Ascending aorta (tissue), 2 donors: ENCODE results near the gene TSPAN4. TPM values are rescaled to one million over a fixed set of nuclear protein-coding genes. Genes with fewer than 3 reads are reported as not detected.
A peak's percentile ranks its signal among the peaks of the same experiment; 100 is the strongest.

ENCODE experiments used
- DNase-seq, 2 donors: peaks; one replicate each; pipeline ENCODE4 v3.0.0-alpha.2; 2019; ENCODE audit warnings: low spot score in 2 of 2
- H3K27ac ChIP-seq, 2 donors: fragments of 200-600 bp; sonication (generic); one replicate each; pipeline ENCODE4 v1.5.1; 2016 to 2017; ENCODE audit warnings: mild to moderate bottlenecking in 1 of 2
- H3K27me3 ChIP-seq: fragments of 200-600 bp; sonication (generic); one replicate; pipeline ENCODE4 v1.5.1; 2017
- H3K36me3 ChIP-seq, 2 donors: fragments of 200-600 bp; sonication (generic); one replicate each; pipeline ENCODE4 v1.5.1; 2016
- H3K4me1 ChIP-seq, 2 donors: fragments of 200-600 bp; sonication (generic); one replicate each; pipeline ENCODE4 v1.5.1; 2016 to 2017; ENCODE audit warnings: mild to moderate bottlenecking in 1 of 2
- H3K4me3 ChIP-seq, 2 donors: fragments of 200-600 bp; sonication (generic); one replicate each; pipeline ENCODE4 v1.5.1; 2016 to 2017; ENCODE audit warnings: mild to moderate bottlenecking in 1 of 2
- H3K9me3 ChIP-seq, 2 donors: fragments of 200-600 bp; sonication (generic); one replicate each; pipeline ENCODE4 v1.5.1; 2016
- CTCF ChIP-seq, 3 experiments: fragments of 200-600 bp in 2 of 3; fragments of 450-650 bp in 1 of 3; sonication (generic) in 2 of 3; IDR thresholded peaks; one replicate each; pipeline ENCODE4 v1.5.1; 2016 to 2019; ENCODE audit warnings: antibody characterized with exemption in 3 of 3, mild to moderate bottlenecking in 1 of 3, moderate library complexity in 1 of 3
- intact Hi-C: fragments of 100-400 bp; cut with DNase I; formaldehyde crosslinking; loops from one replicate; pipeline ENCODE4 v1.15.1; 2023
- total RNA-seq: library from RNA; depleted of rRNA; stranded (reverse); fragments of >200 nt; gene quantifications from one replicate; pipeline ENCODE4 v1.1.0, GENCODE V29; 2016

The TSPAN4 gene
- 252 TPM for total RNA-seq

GRCh38 chr11:842370-843002, at the start of gene TSPAN4, which contains the start of gene POLR2L:
TSPAN4 (plus strand) TSS chr11:842852; CDS start chr11:850305, 7,453 bp downstream.
POLR2L (minus strand) TSS chr11:842529; CDS start chr11:842508, 21 bp downstream.
- DNase-seq, result peak in 1 of 2 donors; percentile 93
- intact Hi-C loops, result loop anchor here (10.0 kb wide), 2 partner anchors 712 to 922 kb away; partner anchors contain the start of gene CTSD
- peak within 1 kb of the TSS; percentile 92 to 95 for H3K27ac ChIP-seq
- no peaks in the 10 kb centered on the region for H3K9me3 ChIP-seq
- peak within 1 kb of the TSS; percentile 94 to 98 for H3K4me3 ChIP-seq
- no peaks in the 10 kb centered on the region for H3K27me3 ChIP-seq
- H3K4me1 ChIP-seq, result peaks cover 36 to 41% of the 10 kb centered on the region in 2 donors
- TF ChIP-seq CTCF (IDR thresholded peaks at IDR 0.05), result no peak
- peaks cover 28 to 32% of the 10 kb centered on the region in 2 donors for H3K36me3 ChIP-seq

- no peaks in the 10 kb centered on the region for H3K9me3 ChIP-seq
- no peak for TF ChIP-seq CTCF (IDR thresholded peaks at IDR 0.05)
- peaks cover 0 to 3% of the 10 kb centered on the region in 2 donors for H3K36me3 ChIP-seq
- no peak overlapping the region for H3K4me3 ChIP-seq
- no peak overlapping the region for H3K27ac ChIP-seq
- intact Hi-C loops, result no loop called here
- DNase-seq, result no peak
- peaks cover 3% of the 10 kb centered on the region for H3K27me3 ChIP-seq
- H3K4me1 ChIP-seq, result peaks cover 9 to 16% of the 10 kb centered on the region in 2 donors
Observed at GRCh38 chr11:792873-793272, 49.8 kb upstream of the TSPAN4 start.

- H3K4me3 ChIP-seq, result no peak overlapping the region
- H3K27ac ChIP-seq, result no peak overlapping the region
- H3K36me3 ChIP-seq, result peaks cover 0 to 3% of the 10 kb centered on the region in 2 donors
- TF ChIP-seq CTCF (IDR thresholded peaks at IDR 0.05), result no peak
- DNase-seq, result no peak
- intact Hi-C loops, result no loop called here
- no peaks in the 10 kb centered on the region for H3K9me3 ChIP-seq
- H3K4me1 ChIP-seq, result peaks cover 12 to 20% of the 10 kb centered on the region in 2 donors
- H3K27me3 ChIP-seq, result no peaks in the 10 kb centered on the region
Observed at GRCh38 chr11:793556-793955, 49.1 kb upstream of the TSPAN4 start.

- no peak overlapping the region for H3K27ac ChIP-seq
- H3K4me1 ChIP-seq, result peaks cover 12 to 20% of the 10 kb centered on the region in 2 donors
- intact Hi-C loops, result no loop called here
- H3K36me3 ChIP-seq, result peaks cover 0 to 3% of the 10 kb centered on the region in 2 donors
- no peaks in the 10 kb centered on the region for H3K27me3 ChIP-seq
- no peak for DNase-seq
- no peaks in the 10 kb centered on the region for H3K9me3 ChIP-seq
- peak overlapping the region in 1 of 2 donors; percentile 78 for H3K4me3 ChIP-seq
- no peak for TF ChIP-seq CTCF (IDR thresholded peaks at IDR 0.05)
Observed at GRCh38 chr11:794013-794765, 48.5 kb upstream of the TSPAN4 start.

- H3K27ac ChIP-seq, result no peak overlapping the region
- peaks cover 0 to 7% of the 10 kb centered on the region in 2 donors for H3K36me3 ChIP-seq
- H3K27me3 ChIP-seq, result no peaks in the 10 kb centered on the region
- intact Hi-C loops, result loop anchor here (5.0 kb wide), 1 partner anchor 48 kb away; the partner anchor contains the start of gene TALDO1
- TF ChIP-seq CTCF (IDR thresholded peaks at IDR 0.05), result no peak
- peaks cover 12 to 20% of the 10 kb centered on the region in 2 donors for H3K4me1 ChIP-seq
- H3K9me3 ChIP-seq, result no peaks in the 10 kb centered on the region
- no peak for DNase-seq
- peak overlapping the region; percentile 78 to 85 for H3K4me3 ChIP-seq
Observed at GRCh38 chr11:794766-795633, 47.7 kb upstream of the TSPAN4 start.
